Uterus (tissue), 4 donors: Measurements from ENCODE around the gene PICALM. TPM values are rescaled to one million over a fixed set of nuclear protein-coding genes. Genes with fewer than 3 reads are reported as not detected.
A peak's percentile ranks its signal among the peaks of the same experiment; 100 is the strongest.
"Not testable (repeated sequence)": the region's sequence is repeated elsewhere in the genome, so short reads cannot be mapped to it uniquely, and the experiment has no call there.

Experiments used
- DNase-seq, 2 donors: peaks; one replicate each; pipeline ENCODE4 v3.0.0-alpha.2; 2019 to 2020
- H3K27ac ChIP-seq, 2 donors: fragments of 200-600 bp; sonication (generic); 1 replicate in 1 of 2; 2 replicates in 1 of 2; pipeline ENCODE4 v1.5.1; 2016 to 2018
- H3K27me3 ChIP-seq, 2 donors: fragments of 200-600 bp; sonication (generic); one replicate each; pipeline ENCODE4 v1.5.1; 2018 to 2019; ENCODE audit warnings: control low read depth in 1 of 2
- H3K36me3 ChIP-seq, 2 donors: fragments of 200-600 bp; sonication (generic); one replicate each; pipeline ENCODE4 v1.5.1; 2019; ENCODE audit warnings: control low read depth in 1 of 2
- H3K4me1 ChIP-seq, 2 donors: fragments of 200-600 bp; sonication (generic); one replicate each; pipeline ENCODE4 v1.5.1; 2018 to 2019; ENCODE audit warnings: control low read depth in 1 of 2
- H3K4me3 ChIP-seq, 2 donors: fragments of 200-600 bp; sonication (generic); 1 replicate in 1 of 2; 2 replicates in 1 of 2; pipeline ENCODE4 v1.5.1; 2018 to 2019; ENCODE audit warnings: mild to moderate bottlenecking in 1 of 2
- H3K9me3 ChIP-seq, 2 donors: fragments of 200-600 bp; sonication (generic); one replicate each; pipeline ENCODE4 v1.5.1; 2019; ENCODE audit warnings: control low read depth in 1 of 2
- POLR2A ChIP-seq, 2 donors: fragments of 450-650 bp; IDR thresholded peaks; one replicate each; pipeline ENCODE4 v1.6.1; 2016; ENCODE audit warnings: antibody characterized with exemption in 2 of 2, mild to moderate bottlenecking in 1 of 2, moderate library complexity in 1 of 2
- intact Hi-C: fragments of 100-400 bp; cut with DNase I; formaldehyde crosslinking; loops from one replicate; pipeline ENCODE4 v1.15.1; 2023; ENCODE audit warnings: low total_unique reads
- total RNA-seq, 4 donors: library from RNA; depleted of rRNA in 3 of 4; stranded (reverse); fragments of >200 nt in 3 of 4; gene quantifications; one replicate each; pipeline versions ENCODE4 v1.1.0 to v1.2.4, GENCODE V29; 2014 to 2023
- TF ChIP-seq, protein P1 (sequence below), 4 experiments: fragments of 200-600 bp in 2 of 4; fragments of 450-650 bp in 2 of 4; sonication (generic) in 2 of 4; IDR thresholded peaks; one replicate each; pipeline ENCODE4 v1.5.1; 2016 to 2019; ENCODE audit warnings: antibody characterized with exemption in 4 of 4, mild to moderate bottlenecking in 2 of 4, moderate library complexity in 1 of 4
- donor health status: DM: yes; HTN: yes; CAD: no.

PICALM gene
- total RNA-seq, 4 donors from 2014 or later = 198 to 402 (median 298) TPM

DNA sequence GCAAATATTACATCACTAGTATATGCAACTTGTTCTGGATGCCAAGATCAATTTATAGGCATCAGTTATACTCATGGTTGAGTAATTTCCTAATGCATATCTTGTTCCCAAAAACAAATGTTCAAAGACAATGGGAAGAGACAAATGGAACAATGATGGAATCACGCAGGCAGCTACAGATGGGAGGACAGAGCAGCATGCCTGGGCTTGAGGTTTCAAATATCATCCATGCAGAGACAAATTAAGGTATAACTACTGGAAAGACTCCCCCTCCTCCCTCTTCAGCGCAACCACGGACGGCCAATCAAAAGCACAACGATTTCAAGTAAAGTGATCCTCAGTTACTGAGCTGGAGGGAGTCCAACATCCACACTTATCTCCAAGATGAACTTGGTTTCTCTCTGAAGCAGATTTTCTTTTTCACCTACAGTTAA lies 106.9 kb downstream of the PICALM start:
- Histone ChIP-seq H3K27me3 (no peaks in the 10 kb centered on the region), H3K4me1 (peaks cover 0 to 5% of the 10 kb centered on the region in 2 donors), H3K27ac (no peak overlapping the region), H3K4me3 (no peak overlapping the region), H3K9me3 (no peaks in the 10 kb centered on the region), H3K36me3 (no peaks in the 10 kb centered on the region)
- no peak for DNase-seq
- intact Hi-C loops = no loop called here
- TF ChIP-seq POLR2A (IDR thresholded peaks at IDR 0.05) = no peak
- TF ChIP-seq, protein P1, sequence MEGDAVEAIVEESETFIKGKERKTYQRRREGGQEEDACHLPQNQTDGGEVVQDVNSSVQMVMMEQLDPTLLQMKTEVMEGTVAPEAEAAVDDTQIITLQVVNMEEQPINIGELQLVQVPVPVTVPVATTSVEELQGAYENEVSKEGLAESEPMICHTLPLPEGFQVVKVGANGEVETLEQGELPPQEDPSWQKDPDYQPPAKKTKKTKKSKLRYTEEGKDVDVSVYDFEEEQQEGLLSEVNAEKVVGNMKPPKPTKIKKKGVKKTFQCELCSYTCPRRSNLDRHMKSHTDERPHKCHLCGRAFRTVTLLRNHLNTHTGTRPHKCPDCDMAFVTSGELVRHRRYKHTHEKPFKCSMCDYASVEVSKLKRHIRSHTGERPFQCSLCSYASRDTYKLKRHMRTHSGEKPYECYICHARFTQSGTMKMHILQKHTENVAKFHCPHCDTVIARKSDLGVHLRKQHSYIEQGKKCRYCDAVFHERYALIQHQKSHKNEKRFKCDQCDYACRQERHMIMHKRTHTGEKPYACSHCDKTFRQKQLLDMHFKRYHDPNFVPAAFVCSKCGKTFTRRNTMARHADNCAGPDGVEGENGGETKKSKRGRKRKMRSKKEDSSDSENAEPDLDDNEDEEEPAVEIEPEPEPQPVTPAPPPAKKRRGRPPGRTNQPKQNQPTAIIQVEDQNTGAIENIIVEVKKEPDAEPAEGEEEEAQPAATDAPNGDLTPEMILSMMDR (IDR thresholded peaks at IDR 0.05) = no peak

DNA sequence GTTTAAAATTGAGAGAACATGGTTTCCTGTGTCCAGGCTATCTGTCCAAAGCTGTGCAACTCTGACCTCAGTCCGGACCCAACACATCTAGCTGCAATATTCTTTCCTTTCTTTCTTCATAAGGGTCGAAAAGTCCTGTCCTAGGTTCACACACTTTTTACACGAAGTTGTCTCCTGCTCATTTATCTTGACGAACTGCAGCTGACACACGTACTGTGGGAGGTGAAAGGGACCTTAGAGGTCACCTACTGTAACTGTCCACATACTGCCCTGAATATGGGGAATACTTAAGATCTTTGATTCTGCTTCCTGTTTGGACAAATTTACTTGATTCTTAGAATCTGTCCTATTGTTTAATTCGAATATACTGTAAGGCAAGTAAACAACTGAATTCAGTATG lies 107.8 kb downstream of the PICALM start:
- TF ChIP-seq, protein P1 (IDR thresholded peaks at IDR 0.05) = no peak
- TF ChIP-seq POLR2A (IDR thresholded peaks at IDR 0.05) = no peak
- Histone ChIP-seq H3K4me1 (peaks cover 0 to 5% of the 10 kb centered on the region in 2 donors), H3K9me3 (no peaks in the 10 kb centered on the region), H3K4me3 (no peak overlapping the region), H3K27me3 (no peaks in the 10 kb centered on the region), H3K36me3 (no peaks in the 10 kb centered on the region), H3K27ac (no peak overlapping the region)
- no peak for DNase-seq
- intact Hi-C loops = no loop called here

DNA sequence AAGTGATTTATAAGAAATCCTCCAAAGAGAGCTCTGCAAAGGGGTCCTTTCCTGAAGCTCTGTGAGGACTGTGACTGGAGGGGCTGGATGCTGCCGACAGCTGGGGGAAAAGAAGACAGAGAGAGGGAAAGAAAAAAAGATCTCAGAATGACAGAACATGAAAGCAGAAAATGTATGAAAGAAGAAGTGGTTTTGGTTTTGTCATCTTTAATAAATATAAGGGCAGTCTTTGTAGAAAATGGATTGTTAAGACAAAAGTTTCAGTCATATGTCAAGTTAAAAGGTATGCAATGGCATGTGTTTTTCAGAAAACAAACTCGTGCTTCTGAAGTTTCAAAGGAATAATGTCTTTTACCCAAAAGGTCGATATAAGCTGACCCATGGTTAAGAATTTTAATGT lies 108.2 kb downstream of the PICALM start:
- Histone ChIP-seq H3K4me3 (no peak overlapping the region), H3K36me3 (no peaks in the 10 kb centered on the region), H3K27ac (no peak overlapping the region), H3K9me3 (no peaks in the 10 kb centered on the region), H3K27me3 (no peaks in the 10 kb centered on the region), H3K4me1 (peaks cover 0 to 5% of the 10 kb centered on the region in 2 donors)
- TF ChIP-seq POLR2A (IDR thresholded peaks at IDR 0.05) = no peak
- TF ChIP-seq, protein P1 (IDR thresholded peaks at IDR 0.05) = no peak
- no peak for DNase-seq
- intact Hi-C loops = no loop called here

DNA sequence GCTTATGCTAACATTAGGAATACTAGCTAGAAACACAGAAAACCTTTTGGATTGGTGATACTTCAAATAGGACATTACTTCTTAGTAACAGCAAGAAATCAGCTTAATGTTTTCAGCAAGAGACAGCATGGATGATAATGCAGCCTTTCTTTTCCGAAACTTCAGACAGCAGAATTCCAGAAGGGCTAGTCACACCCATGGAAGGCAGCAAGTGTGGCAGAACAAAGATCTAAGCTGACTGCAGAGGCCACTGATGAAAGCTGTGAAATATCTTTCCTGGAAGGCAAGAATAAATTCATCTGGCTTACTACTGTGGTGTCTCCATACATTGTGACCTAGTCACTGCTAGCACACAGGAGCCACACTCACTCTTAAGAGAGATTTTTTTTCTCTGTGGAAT lies 113.4 kb downstream of the PICALM start:
- no peaks in the 10 kb centered on the region for H3K27me3 ChIP-seq
- no peaks in the 10 kb centered on the region for H3K36me3 ChIP-seq
- no peaks in the 10 kb centered on the region for H3K9me3 ChIP-seq
- TF ChIP-seq, protein P1 (IDR thresholded peaks at IDR 0.05) = no peak
- no peak for TF ChIP-seq POLR2A (IDR thresholded peaks at IDR 0.05)
- H3K4me3 ChIP-seq = no peak overlapping the region
- peaks cover 0 to 7% of the 10 kb centered on the region in 2 donors for H3K4me1 ChIP-seq
- peak overlapping the region; percentile 55 to 59 for H3K27ac ChIP-seq
- intact Hi-C loops = no loop called here
- no peak for DNase-seq

DNA sequence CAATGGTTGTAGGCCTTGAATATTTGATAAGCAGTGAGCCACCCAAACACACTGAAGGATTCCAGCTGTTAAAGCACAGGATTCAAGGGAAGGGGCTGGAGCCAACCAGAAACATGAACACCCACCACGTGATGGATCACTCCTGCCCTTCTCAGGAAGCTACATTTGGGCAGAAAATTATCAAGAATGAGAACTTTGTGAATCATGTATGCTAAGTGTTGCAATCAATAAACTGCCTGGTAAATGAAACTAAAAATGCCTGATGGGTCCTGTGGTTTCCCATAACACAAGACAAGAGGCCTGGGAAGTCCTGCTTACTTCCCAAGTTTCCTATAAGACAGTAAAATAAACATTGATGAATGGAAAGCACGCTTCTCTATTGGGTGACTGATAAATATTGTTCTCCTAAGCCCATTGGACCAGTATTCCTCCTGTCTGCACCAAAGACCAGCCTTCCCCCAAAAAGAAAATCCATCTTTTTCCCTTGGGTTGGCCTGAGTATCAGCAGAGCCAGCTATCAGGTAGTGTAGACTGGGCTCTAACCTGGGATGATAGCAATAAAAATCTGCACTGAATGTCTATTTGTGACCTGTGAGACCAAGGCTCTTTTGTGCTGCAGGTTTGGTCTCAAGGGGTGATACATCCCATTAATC lies 115.3 kb downstream of the PICALM start:
- H3K27me3 ChIP-seq = no peaks in the 10 kb centered on the region
- intact Hi-C loops = no loop called here
- TF ChIP-seq, protein P1 (IDR thresholded peaks at IDR 0.05) = no peak
- TF ChIP-seq POLR2A (IDR thresholded peaks at IDR 0.05) = no peak
- DNase-seq = no peak
- no peak overlapping the region for H3K27ac ChIP-seq
- no peak overlapping the region for H3K4me3 ChIP-seq
- H3K9me3 ChIP-seq = no peaks in the 10 kb centered on the region
- peaks cover 0 to 7% of the 10 kb centered on the region in 2 donors for H3K4me1 ChIP-seq
- no peaks in the 10 kb centered on the region for H3K36me3 ChIP-seq

DNA sequence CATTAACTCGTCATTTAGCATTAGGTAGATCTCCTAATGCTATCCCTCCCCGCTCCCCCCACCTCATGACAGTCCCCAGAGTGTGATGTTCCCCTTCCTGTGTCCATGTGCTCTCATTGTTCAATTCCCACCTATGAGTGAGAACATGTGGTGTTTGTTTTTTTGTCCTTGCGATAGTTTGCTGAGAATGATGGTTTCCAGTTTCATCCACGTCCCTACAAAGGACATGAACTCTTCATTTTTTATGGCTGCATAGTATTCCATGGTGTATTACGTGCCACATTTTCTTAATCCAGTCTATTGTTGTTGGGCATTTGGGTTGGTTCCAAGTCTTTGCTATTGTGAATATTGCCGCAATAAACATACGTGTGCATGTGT lies 116.8 kb downstream of the PICALM start:
- H3K9me3 ChIP-seq, H3K36me3 ChIP-seq, DNase-seq, H3K27me3 ChIP-seq, intact Hi-C loops, H3K4me3 ChIP-seq, H3K4me1 ChIP-seq, H3K27ac ChIP-seq: not testable (repeated sequence)
